GM06990 (cell line): ENCODE measurements around the gene HIF1A.

Experiments used
- DNase-seq: peaks from one replicate; pipeline ENCODE4 v3.0.0-alpha.2; 2011; ENCODE audit not compliant: insufficient read length; ENCODE audit errors: extremely low read depth
- H3K27me3 ChIP-seq: replicated peaks from 2 replicates; pipeline ENCODE4 v1.6.0; 2011; ENCODE audit warnings: low read length; ENCODE audit not compliant: control insufficient read depth, insufficient read depth
- H3K36me3 ChIP-seq: 2 replicates; pipeline ENCODE4 v1.5.1; 2011; ENCODE audit warnings: low read length; ENCODE audit not compliant: control insufficient read depth, insufficient read depth
- H3K4me3 ChIP-seq: replicated peaks from 2 replicates; pipeline ENCODE4 v1.5.1; 2011; ENCODE audit warnings: low read depth, mild to moderate bottlenecking, control low read depth, low read length
- CTCF ChIP-seq: IDR thresholded peaks from 2 replicates; pipeline ENCODE4 v1.5.1; 2011; ENCODE audit warnings: low read length, control low read depth, mild to moderate bottlenecking, inconsistent platforms; ENCODE audit not compliant: insufficient read depth, poor library complexity, severe bottlenecking

HIF1A gene

GRCh38 chr14:61769893-61770292 lies 74.6 kb downstream of the HIF1A start:
- Histone ChIP-seq H3K27me3 (no peaks in the 10 kb centered on the region), H3K36me3 (no peaks in the 10 kb centered on the region; the same call in none of the 2 replicates), H3K4me3 (no peak overlapping the region)
- DNase-seq = no peak
- TF ChIP-seq CTCF = no peak

GRCh38 chr14:61774861-61775260 lies 79.5 kb downstream of the HIF1A start:
- DNase-seq = no peak
- no peak for TF ChIP-seq CTCF
- H3K4me3 ChIP-seq = no peak overlapping the region
- H3K27me3 ChIP-seq = no peaks in the 10 kb centered on the region
- no peaks in the 10 kb centered on the region; the same call in none of the 2 replicates for H3K36me3 ChIP-seq

- Histone ChIP-seq H3K36me3 (peaks cover 2% of the 10 kb centered on the region; the same call in 1 of the 2 replicates), H3K4me3 (no peak overlapping the region), H3K27me3 (no peaks in the 10 kb centered on the region)
- DNase-seq = no peak
- no peak for TF ChIP-seq CTCF
These were observed 84.8 kb downstream of the HIF1A start for GRCh38 chr14:61780125-61780524.

GRCh38 chr14:61797309-61797708 lies 102.0 kb downstream of the HIF1A start:
- DNase-seq = no peak
- Histone ChIP-seq H3K27me3 (no peaks in the 10 kb centered on the region), H3K36me3 (no peaks in the 10 kb centered on the region), H3K4me3 (no peak overlapping the region)
- no peak for TF ChIP-seq CTCF
